Measurements from ENCODE around the gene OVOL1. TPM values are rescaled to one million over a fixed set of nuclear protein-coding genes. Genes with fewer than 3 reads are reported as not detected.

Gene OVOL1
- total and polyA plus RNA-seq, 2 donors (not counting 1 experiment from before 2014, with no cell fraction given) = 0.15 to 0.66 TPM

DNA sequence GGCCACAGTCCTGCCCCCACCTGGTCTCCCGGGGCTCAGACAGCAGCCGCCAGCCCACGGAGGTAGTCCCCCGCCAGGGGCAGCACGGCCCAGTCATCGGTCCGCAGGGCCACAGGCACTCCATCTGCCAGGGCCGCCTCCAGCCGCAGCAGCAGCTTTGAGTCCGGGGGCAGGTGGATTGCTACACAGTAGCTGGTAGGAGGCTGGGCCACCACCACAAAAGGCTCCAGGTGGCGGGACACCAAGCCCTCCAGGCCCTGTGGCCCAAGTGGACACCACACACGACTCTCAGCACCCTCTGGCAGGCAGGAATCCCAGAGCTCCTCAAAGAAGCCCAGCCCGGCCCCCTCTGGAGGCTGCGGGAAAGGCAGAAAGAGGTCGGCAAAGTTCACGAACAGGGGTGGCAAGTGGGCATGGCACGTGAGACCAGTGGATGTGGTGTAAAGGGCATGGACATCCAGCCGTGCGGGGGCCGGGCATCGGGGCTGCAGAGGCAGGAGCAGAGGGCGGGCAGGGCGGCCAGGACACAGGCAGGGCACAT lies 9.0 kb upstream of the OVOL1 start:
- DNase-seq (no peak), ATAC-seq (ENCODE audit: low read depth) (no peak)
- POLR2A ChIA-PET = no interaction called here
- H3K36me3 ChIP-seq (replicated peaks in 1 of 2; ENCODE audit: control extremely low read depth in 1 of 2, control insufficient read depth in 1 of 2, extremely low read depth in 1 of 2, insufficient read depth in 2 of 2, low read length in 1 of 2) = peaks cover 0 to 20% of the 10 kb centered on the region in 2 experiments
- H3K9me3 ChIP-seq (ENCODE audit: control extremely low read depth in 1 of 3, control insufficient read depth in 2 of 3, insufficient read depth in 1 of 3, low read length in 2 of 3) = no peaks in the 10 kb centered on the region
- Mint-ChIP-seq H3K4me3 (peak overlapping the region; percentile 34), H3K9me3 (ENCODE audit: insufficient read depth) (no peaks in the 10 kb centered on the region), H3K27ac (no peak overlapping the region), H3K27me3 (no peaks in the 10 kb centered on the region), H3K4me1 (peaks cover 15% of the 10 kb centered on the region)
- no peak overlapping the region for H3K27ac ChIP-seq (ENCODE audit: low read length in 2 of 2)
- H3K9ac ChIP-seq (ENCODE audit: low read length) = no peak overlapping the region
- H3K27me3 ChIP-seq (replicated peaks in 1 of 4; ENCODE audit: control extremely low read depth in 1 of 4, control insufficient read depth in 3 of 4, insufficient read depth in 4 of 4, low read length in 3 of 4) = no peaks in the 10 kb centered on the region
- intact Hi-C loops (cut with micrococcal nuclease) = no loop called here
- no peak overlapping the region for H2AFZ ChIP-seq (ENCODE audit: insufficient read depth, low read depth, low read length, poor library complexity, severe bottlenecking)
- no peak overlapping the region for H3K4me3 ChIP-seq (ENCODE audit: control extremely low read depth in 1 of 5, extremely low read depth in 1 of 5, insufficient read depth in 1 of 5, low read depth in 2 of 5, low read length in 4 of 5)
- TF ChIP-seq, protein P1, sequence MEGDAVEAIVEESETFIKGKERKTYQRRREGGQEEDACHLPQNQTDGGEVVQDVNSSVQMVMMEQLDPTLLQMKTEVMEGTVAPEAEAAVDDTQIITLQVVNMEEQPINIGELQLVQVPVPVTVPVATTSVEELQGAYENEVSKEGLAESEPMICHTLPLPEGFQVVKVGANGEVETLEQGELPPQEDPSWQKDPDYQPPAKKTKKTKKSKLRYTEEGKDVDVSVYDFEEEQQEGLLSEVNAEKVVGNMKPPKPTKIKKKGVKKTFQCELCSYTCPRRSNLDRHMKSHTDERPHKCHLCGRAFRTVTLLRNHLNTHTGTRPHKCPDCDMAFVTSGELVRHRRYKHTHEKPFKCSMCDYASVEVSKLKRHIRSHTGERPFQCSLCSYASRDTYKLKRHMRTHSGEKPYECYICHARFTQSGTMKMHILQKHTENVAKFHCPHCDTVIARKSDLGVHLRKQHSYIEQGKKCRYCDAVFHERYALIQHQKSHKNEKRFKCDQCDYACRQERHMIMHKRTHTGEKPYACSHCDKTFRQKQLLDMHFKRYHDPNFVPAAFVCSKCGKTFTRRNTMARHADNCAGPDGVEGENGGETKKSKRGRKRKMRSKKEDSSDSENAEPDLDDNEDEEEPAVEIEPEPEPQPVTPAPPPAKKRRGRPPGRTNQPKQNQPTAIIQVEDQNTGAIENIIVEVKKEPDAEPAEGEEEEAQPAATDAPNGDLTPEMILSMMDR (IDR thresholded peaks at IDR 0.05) = no peak
- no peak for TF ChIP-seq EZH2 (IDR thresholded peaks at IDR 0.05; ENCODE audit: borderline replicate concordance, insufficient read depth, low read depth, low read length, poor library complexity, severe bottlenecking)
- CTCF ChIA-PET = interaction anchor here (0.9 to 6.2 kb wide), 5 partner anchors 13 to 107 kb away, joined by 4 to 90 read pairs (median 10); partner anchors contain the start of gene KAT5
- no peak overlapping the region for H3K4me2 ChIP-seq (replicated peaks; ENCODE audit: low read depth, low read length, poor library complexity, severe bottlenecking)
- H3K4me1 ChIP-seq (ENCODE audit: control insufficient read depth in 2 of 2, insufficient read depth in 2 of 2, low read length in 2 of 2) = peaks cover 12 to 18% of the 10 kb centered on the region in 2 donors
- peaks cover 41% of the 10 kb centered on the region for H4K20me1 ChIP-seq (ENCODE audit: control insufficient read depth, insufficient read depth, low read length, poor library complexity, severe bottlenecking)
- H3K79me2 ChIP-seq (ENCODE audit: control insufficient read depth, insufficient read depth, low read length) = peaks cover 26% of the 10 kb centered on the region
- 96% methylated on average over 22 of the region's 23 CpGs for WGBS (ENCODE audit: insufficient coverage)

DNA sequence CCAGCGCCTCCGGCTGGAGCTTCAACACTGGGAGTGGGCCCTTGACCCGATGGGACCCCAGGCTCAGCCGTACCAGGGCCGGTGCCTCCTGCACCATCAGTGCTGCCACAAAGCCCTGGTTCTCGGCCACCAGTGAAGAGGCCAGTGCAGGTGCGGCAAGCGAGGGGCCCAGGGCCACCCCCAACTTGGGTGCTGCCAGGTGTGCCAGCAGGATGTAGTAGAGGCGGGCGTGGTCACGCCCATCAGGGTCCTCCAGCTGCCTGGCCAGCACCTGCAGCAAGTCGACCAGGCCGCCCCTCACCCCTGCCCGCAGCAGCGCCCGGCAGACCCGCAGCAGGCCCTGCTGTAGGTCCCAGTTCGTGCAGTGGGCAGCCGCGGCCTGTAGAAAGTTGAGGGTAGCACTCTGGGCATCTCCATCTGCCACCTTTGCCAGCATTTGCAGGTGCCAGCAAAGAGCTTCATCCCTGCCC lies 8.4 kb upstream of the OVOL1 start:
- Histone ChIP-seq H4K20me1 (ENCODE audit: control insufficient read depth, insufficient read depth, low read length, poor library complexity, severe bottlenecking) (peaks cover 41% of the 10 kb centered on the region), H3K9ac (ENCODE audit: low read length) (no peak overlapping the region), H2AFZ (ENCODE audit: insufficient read depth, low read depth, low read length, poor library complexity, severe bottlenecking) (no peak overlapping the region), H3K27me3 (replicated peaks in 1 of 4; ENCODE audit: control extremely low read depth in 1 of 4, control insufficient read depth in 3 of 4, insufficient read depth in 4 of 4, low read length in 3 of 4) (no peaks in the 10 kb centered on the region), H3K4me2 (replicated peaks; ENCODE audit: low read depth, low read length, poor library complexity, severe bottlenecking) (no peak overlapping the region), H3K4me1 (ENCODE audit: control insufficient read depth in 2 of 2, insufficient read depth in 2 of 2, low read length in 2 of 2) (peaks cover 12 to 18% of the 10 kb centered on the region in 2 donors), H3K36me3 (replicated peaks in 1 of 2; ENCODE audit: control extremely low read depth in 1 of 2, control insufficient read depth in 1 of 2, extremely low read depth in 1 of 2, insufficient read depth in 2 of 2, low read length in 1 of 2) (peaks cover 0 to 20% of the 10 kb centered on the region in 2 experiments), H3K79me2 (ENCODE audit: control insufficient read depth, insufficient read depth, low read length) (peaks cover 26% of the 10 kb centered on the region), H3K9me3 (ENCODE audit: control extremely low read depth in 1 of 3, control insufficient read depth in 2 of 3, insufficient read depth in 1 of 3, low read length in 2 of 3) (no peaks in the 10 kb centered on the region), H3K4me3 (ENCODE audit: control extremely low read depth in 1 of 5, extremely low read depth in 1 of 5, insufficient read depth in 1 of 5, low read depth in 2 of 5, low read length in 4 of 5) (no peak overlapping the region), H3K27ac (ENCODE audit: low read length in 2 of 2) (no peak overlapping the region)
- WGBS (ENCODE audit: insufficient coverage) = 96% methylated on average over 20 of the region's 20 CpGs
- Mint-ChIP-seq H3K27ac (no peak overlapping the region), H3K4me1 (peaks cover 17% of the 10 kb centered on the region), H3K27me3 (no peaks in the 10 kb centered on the region), H3K9me3 (ENCODE audit: insufficient read depth) (no peaks in the 10 kb centered on the region), H3K4me3 (peak overlapping the region; percentile 78)
- DNase-seq (no peak), ATAC-seq (ENCODE audit: low read depth) (no peak)
- ChIA-PET POLR2A (no interaction called here), CTCF (interaction anchor here (0.9 to 6.2 kb wide), 13 partner anchors 8 to 211 kb away, joined by 3 to 90 read pairs (median 7); partner anchors contain the start of genes KAT5 and RNASEH2C)
- TF ChIP-seq, protein P1 (IDR thresholded peaks at IDR 0.05) = no peak
- TF ChIP-seq EZH2 (IDR thresholded peaks at IDR 0.05; ENCODE audit: borderline replicate concordance, insufficient read depth, low read depth, low read length, poor library complexity, severe bottlenecking) = no peak
- intact Hi-C loops (cut with micrococcal nuclease) = no loop called here
